ENCODE measurements around the gene CACNA2D1. TPM values are rescaled to one million over a fixed set of nuclear protein-coding genes. Genes with fewer than 3 reads are reported as not detected.

The CACNA2D1 gene
- total RNA-seq, 1 donor from 2014 or later, result 32.9 TPM

GRCh38 chr7:82050792-82051191, 392.8 kb downstream of the CACNA2D1 start:
- DNase-seq (ENCODE audit: low spot score), result no peak
- Mint-ChIP-seq H3K9me3 (ENCODE audit: low read depth) (no peaks in the 10 kb centered on the region), H3K4me3 (ENCODE audit: unreplicated experiment) (no peak overlapping the region), H3K36me3 (ENCODE audit: low read depth) (no peaks in the 10 kb centered on the region), H3K4me1 (ENCODE audit: low read depth) (peaks cover 15% of the 10 kb centered on the region), H3K27ac (ENCODE audit: unreplicated experiment) (no peak overlapping the region), H3K27me3 (ENCODE audit: low read depth) (no peaks in the 10 kb centered on the region)
- TF ChIP-seq, protein P1, sequence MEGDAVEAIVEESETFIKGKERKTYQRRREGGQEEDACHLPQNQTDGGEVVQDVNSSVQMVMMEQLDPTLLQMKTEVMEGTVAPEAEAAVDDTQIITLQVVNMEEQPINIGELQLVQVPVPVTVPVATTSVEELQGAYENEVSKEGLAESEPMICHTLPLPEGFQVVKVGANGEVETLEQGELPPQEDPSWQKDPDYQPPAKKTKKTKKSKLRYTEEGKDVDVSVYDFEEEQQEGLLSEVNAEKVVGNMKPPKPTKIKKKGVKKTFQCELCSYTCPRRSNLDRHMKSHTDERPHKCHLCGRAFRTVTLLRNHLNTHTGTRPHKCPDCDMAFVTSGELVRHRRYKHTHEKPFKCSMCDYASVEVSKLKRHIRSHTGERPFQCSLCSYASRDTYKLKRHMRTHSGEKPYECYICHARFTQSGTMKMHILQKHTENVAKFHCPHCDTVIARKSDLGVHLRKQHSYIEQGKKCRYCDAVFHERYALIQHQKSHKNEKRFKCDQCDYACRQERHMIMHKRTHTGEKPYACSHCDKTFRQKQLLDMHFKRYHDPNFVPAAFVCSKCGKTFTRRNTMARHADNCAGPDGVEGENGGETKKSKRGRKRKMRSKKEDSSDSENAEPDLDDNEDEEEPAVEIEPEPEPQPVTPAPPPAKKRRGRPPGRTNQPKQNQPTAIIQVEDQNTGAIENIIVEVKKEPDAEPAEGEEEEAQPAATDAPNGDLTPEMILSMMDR (IDR thresholded peaks at IDR 0.05), result no peak

- H3K4me1 Mint-ChIP-seq (ENCODE audit: low read depth), result peaks cover 15% of the 10 kb centered on the region
- no peak for DNase-seq (ENCODE audit: low spot score)
- H3K9me3 Mint-ChIP-seq (ENCODE audit: low read depth), result no peaks in the 10 kb centered on the region
- H3K27me3 Mint-ChIP-seq (ENCODE audit: low read depth), result no peaks in the 10 kb centered on the region
- no peak overlapping the region for H3K4me3 Mint-ChIP-seq (ENCODE audit: unreplicated experiment)
- TF ChIP-seq, protein P1 (IDR thresholded peaks at IDR 0.05), result no peak
- peak overlapping the region; percentile 13 for H3K27ac Mint-ChIP-seq (ENCODE audit: unreplicated experiment)
- no peaks in the 10 kb centered on the region for H3K36me3 Mint-ChIP-seq (ENCODE audit: low read depth)
Measured at GRCh38 chr7:82049891-82050533, 393.6 kb downstream of the CACNA2D1 start.

- Mint-ChIP-seq H3K27me3 (ENCODE audit: low read depth) (no peaks in the 10 kb centered on the region), H3K4me3 (ENCODE audit: unreplicated experiment) (no peak overlapping the region), H3K9me3 (ENCODE audit: low read depth) (no peaks in the 10 kb centered on the region), H3K4me1 (ENCODE audit: low read depth) (peaks cover 15% of the 10 kb centered on the region), H3K36me3 (ENCODE audit: low read depth) (no peaks in the 10 kb centered on the region), H3K27ac (ENCODE audit: unreplicated experiment) (peak overlapping the region; percentile 13)
- no peak for DNase-seq (ENCODE audit: low spot score)
- TF ChIP-seq, protein P1 (IDR thresholded peaks at IDR 0.05), result no peak
Measured at GRCh38 chr7:82049442-82049841, 394.1 kb downstream of the CACNA2D1 start.

- DNase-seq (ENCODE audit: low spot score), result no peak
- Mint-ChIP-seq H3K36me3 (ENCODE audit: low read depth) (no peaks in the 10 kb centered on the region), H3K9me3 (ENCODE audit: low read depth) (no peaks in the 10 kb centered on the region), H3K27ac (ENCODE audit: unreplicated experiment) (no peak overlapping the region), H3K4me3 (ENCODE audit: unreplicated experiment) (no peak overlapping the region), H3K4me1 (ENCODE audit: low read depth) (peaks cover 14% of the 10 kb centered on the region), H3K27me3 (ENCODE audit: low read depth) (no peaks in the 10 kb centered on the region)
- TF ChIP-seq, protein P1 (IDR thresholded peaks at IDR 0.05), result peak; percentile 98
Measured at GRCh38 chr7:82044497-82045080, 399.0 kb downstream of the CACNA2D1 start.

GRCh38 chr7:82039621-82040020, 404.0 kb downstream of the CACNA2D1 start:
- no peak for DNase-seq (ENCODE audit: low spot score)
- Mint-ChIP-seq H3K27me3 (ENCODE audit: low read depth) (no peaks in the 10 kb centered on the region), H3K4me3 (ENCODE audit: unreplicated experiment) (no peak overlapping the region), H3K36me3 (ENCODE audit: low read depth) (no peaks in the 10 kb centered on the region), H3K4me1 (ENCODE audit: low read depth) (peaks cover 21% of the 10 kb centered on the region), H3K27ac (ENCODE audit: unreplicated experiment) (no peak overlapping the region), H3K9me3 (ENCODE audit: low read depth) (no peaks in the 10 kb centered on the region)
- TF ChIP-seq, protein P1 (IDR thresholded peaks at IDR 0.05), result no peak
